DND-41 (cell line): ENCODE results near the gene CC2D1B.

ENCODE experiments used
- ATAC-seq: fragments of 200-7000 bp; cut with Tn5 transposase; 3 replicates; pipeline ENCODE4 v1.9.1; 2021; ENCODE audit warnings: low read depth; ENCODE audit not compliant: insufficient read depth
- DNase-seq: peaks from one replicate; pipeline ENCODE4 v3.0.0-alpha.2; 2020
- H2AFZ ChIP-seq: 2 replicates; pipeline ENCODE4 v1.6.0; 2012; ENCODE audit warnings: low read depth, low read length
- H3K27ac ChIP-seq: 2 replicates; pipeline ENCODE4 v1.5.1; 2012; ENCODE audit warnings: low read length, inconsistent platforms
- H3K27me3 ChIP-seq: fragments of 200-600 bp; sonication (generic); 2 replicates; pipeline ENCODE4 v1.6.0; 2012; ENCODE audit warnings: low read length, mild to moderate bottlenecking, inconsistent platforms; ENCODE audit not compliant: insufficient read depth, poor library complexity
- H3K36me3 ChIP-seq: 2 replicates; pipeline ENCODE4 v1.5.1; 2012; ENCODE audit warnings: low read length, inconsistent platforms; ENCODE audit not compliant: insufficient read depth
- H3K4me1 ChIP-seq: 2 replicates; pipeline ENCODE4 v1.5.1; 2012; ENCODE audit warnings: mild to moderate bottlenecking, low read length; ENCODE audit not compliant: insufficient read depth
- H3K4me2 ChIP-seq: 2 replicates; pipeline ENCODE4 v1.6.0; 2012; ENCODE audit warnings: mild to moderate bottlenecking, moderate library complexity, low read length, inconsistent platforms; ENCODE audit not compliant: insufficient read depth
- H3K4me3 ChIP-seq, 2 experiments: fragments of 200-600 bp in 1 of 2; shearing (Covaris generic) in 1 of 2; 2 replicates each; pipeline ENCODE4 v1.5.1; 2012 to 2016; ENCODE audit warnings: inconsistent platforms in 2 of 2, low read length in 2 of 2, mild to moderate bottlenecking in 2 of 2, low read depth in 1 of 2, moderate library complexity in 1 of 2
- H3K79me2 ChIP-seq: 2 replicates; pipeline ENCODE4 v1.6.0; 2012; ENCODE audit warnings: low read length, inconsistent platforms; ENCODE audit not compliant: insufficient read depth
- H3K9ac ChIP-seq: 2 replicates; pipeline ENCODE4 v1.6.0; 2012; ENCODE audit warnings: low read depth, mild to moderate bottlenecking, inconsistent platforms, low read length, moderate library complexity
- H3K9me3 ChIP-seq: 2 replicates; pipeline ENCODE4 v1.5.1; 2012; ENCODE audit warnings: low read length, moderate library complexity, mild to moderate bottlenecking, inconsistent platforms; ENCODE audit not compliant: insufficient read depth, severe bottlenecking
- H4K20me1 ChIP-seq: 2 replicates; pipeline ENCODE4 v1.6.0; 2012; ENCODE audit warnings: low read length; ENCODE audit not compliant: insufficient read depth
- EZH2 ChIP-seq: IDR thresholded peaks from 3 replicates; pipeline ENCODE4 v1.6.1; 2012; ENCODE audit warnings: borderline replicate concordance, low read depth, mild to moderate bottlenecking, moderate library complexity, low read length, inconsistent platforms; ENCODE audit not compliant: severe bottlenecking
- TF ChIP-seq, protein P1 (sequence below): IDR thresholded peaks from 2 replicates; pipeline ENCODE4 v1.5.1; 2012; ENCODE audit warnings: borderline replicate concordance, low read length, moderate library complexity, mild to moderate bottlenecking; ENCODE audit not compliant: poor library complexity, severe bottlenecking; ENCODE audit errors: extremely low read depth

Gene CC2D1B

GRCh38 chr1:52358851-52359497 is 7.0 kb downstream of the CC2D1B start:
- no peak overlapping the region for H3K4me3 ChIP-seq
- TF ChIP-seq, protein P1, sequence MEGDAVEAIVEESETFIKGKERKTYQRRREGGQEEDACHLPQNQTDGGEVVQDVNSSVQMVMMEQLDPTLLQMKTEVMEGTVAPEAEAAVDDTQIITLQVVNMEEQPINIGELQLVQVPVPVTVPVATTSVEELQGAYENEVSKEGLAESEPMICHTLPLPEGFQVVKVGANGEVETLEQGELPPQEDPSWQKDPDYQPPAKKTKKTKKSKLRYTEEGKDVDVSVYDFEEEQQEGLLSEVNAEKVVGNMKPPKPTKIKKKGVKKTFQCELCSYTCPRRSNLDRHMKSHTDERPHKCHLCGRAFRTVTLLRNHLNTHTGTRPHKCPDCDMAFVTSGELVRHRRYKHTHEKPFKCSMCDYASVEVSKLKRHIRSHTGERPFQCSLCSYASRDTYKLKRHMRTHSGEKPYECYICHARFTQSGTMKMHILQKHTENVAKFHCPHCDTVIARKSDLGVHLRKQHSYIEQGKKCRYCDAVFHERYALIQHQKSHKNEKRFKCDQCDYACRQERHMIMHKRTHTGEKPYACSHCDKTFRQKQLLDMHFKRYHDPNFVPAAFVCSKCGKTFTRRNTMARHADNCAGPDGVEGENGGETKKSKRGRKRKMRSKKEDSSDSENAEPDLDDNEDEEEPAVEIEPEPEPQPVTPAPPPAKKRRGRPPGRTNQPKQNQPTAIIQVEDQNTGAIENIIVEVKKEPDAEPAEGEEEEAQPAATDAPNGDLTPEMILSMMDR: no peak
- no peak for TF ChIP-seq EZH2
- peaks cover 33% of the 10 kb centered on the region for H4K20me1 ChIP-seq
- H2AFZ ChIP-seq: no peak overlapping the region
- ATAC-seq: no peak
- H3K9ac ChIP-seq: no peak overlapping the region
- no peaks in the 10 kb centered on the region for H3K9me3 ChIP-seq
- H3K27ac ChIP-seq: no peak overlapping the region
- peaks cover 19% of the 10 kb centered on the region for H3K79me2 ChIP-seq
- H3K4me2 ChIP-seq: no peak overlapping the region
- no peak for DNase-seq
- no peaks in the 10 kb centered on the region for H3K27me3 ChIP-seq
- H3K36me3 ChIP-seq: peaks cover 96% of the 10 kb centered on the region
- H3K4me1 ChIP-seq: peaks cover 16% of the 10 kb centered on the region

- no peak overlapping the region for H3K9ac ChIP-seq
- no peak for ATAC-seq
Measured at GRCh38 chr1:52357397-52357796, 8.6 kb downstream of the CC2D1B start.

DNA sequence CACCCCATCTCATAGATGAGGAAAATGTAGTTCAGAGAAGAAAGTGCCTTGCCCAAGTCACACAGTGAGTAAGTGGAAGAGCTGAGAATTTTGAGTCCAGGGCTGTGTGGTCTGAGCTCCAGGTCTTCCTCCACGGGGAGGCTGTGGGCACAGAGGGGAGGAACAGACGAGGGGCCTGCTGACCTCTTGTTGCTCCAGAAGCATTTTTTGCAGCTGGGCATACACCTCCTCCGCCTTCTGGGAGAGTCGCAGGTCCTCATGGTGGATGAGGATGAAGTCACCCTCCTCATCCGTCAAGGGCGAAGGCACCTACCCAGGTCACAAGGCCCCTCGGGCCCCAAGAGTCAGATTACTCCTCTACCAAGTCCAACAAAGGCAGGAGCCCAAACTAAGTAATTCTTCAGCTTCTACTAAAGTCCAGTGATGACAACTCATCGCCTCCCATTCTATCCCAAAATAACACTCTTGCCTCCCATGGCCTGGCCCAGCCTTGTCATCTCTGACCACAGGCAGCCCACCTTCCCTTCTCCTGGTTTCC is 9.1 kb downstream of the CC2D1B start:
- ATAC-seq: no peak

More at GRCh38 chr1:52357397-52357796, 8.6 kb downstream of the CC2D1B start:
- Histone ChIP-seq H3K4me2 (no peak overlapping the region), H3K4me1 (peaks cover 6% of the 10 kb centered on the region), H2AFZ (no peak overlapping the region), H4K20me1 (peaks cover 31% of the 10 kb centered on the region), H3K27ac (no peak overlapping the region), H3K4me3 (no peak overlapping the region), H3K9me3 (no peaks in the 10 kb centered on the region), H3K36me3 (peaks cover 100% of the 10 kb centered on the region), H3K27me3 (no peaks in the 10 kb centered on the region), H3K79me2 (peaks cover 7% of the 10 kb centered on the region)
- TF ChIP-seq, protein P1: no peak
- no peak for TF ChIP-seq EZH2
- no peak for DNase-seq

More for the DNA sequence above, 9.1 kb downstream of the CC2D1B start:
- Histone ChIP-seq H3K4me2 (no peak overlapping the region), H3K4me3 (no peak overlapping the region), H3K9ac (no peak overlapping the region), H3K9me3 (no peaks in the 10 kb centered on the region), H4K20me1 (peaks cover 26% of the 10 kb centered on the region), H3K36me3 (peaks cover 95% of the 10 kb centered on the region), H3K4me1 (peaks cover 1% of the 10 kb centered on the region; the same call in 1 of the 2 replicates), H3K79me2 (0 out of 2 replicates have a peak, but pooled peaks cover 3% of the 10 kb centered on the region), H3K27me3 (no peaks in the 10 kb centered on the region), H3K27ac (no peak overlapping the region), H2AFZ (no peak overlapping the region)
- no peak for TF ChIP-seq EZH2
- TF ChIP-seq, protein P1: no peak
- DNase-seq: no peak
